Vagina (tissue), 2 donors: ENCODE data around the gene EMID1.

Experiments used
- POLR2A ChIP-seq, 2 donors: fragments of 450-650 bp; IDR thresholded peaks; one replicate each; pipeline ENCODE4 v1.6.1; 2017; ENCODE audit warnings: antibody characterized with exemption in 2 of 2, mild to moderate bottlenecking in 2 of 2, moderate library complexity in 2 of 2
- TF ChIP-seq, protein P1 (sequence below), 3 experiments: fragments of 450-650 bp in 2 of 3; fragments of 200-600 bp in 1 of 3; sonication (generic) in 1 of 3; IDR thresholded peaks; one replicate each; pipeline ENCODE4 v1.5.1; 2017 to 2019; ENCODE audit warnings: antibody characterized with exemption in 3 of 3, mild to moderate bottlenecking in 2 of 3, moderate library complexity in 2 of 3

DNA sequence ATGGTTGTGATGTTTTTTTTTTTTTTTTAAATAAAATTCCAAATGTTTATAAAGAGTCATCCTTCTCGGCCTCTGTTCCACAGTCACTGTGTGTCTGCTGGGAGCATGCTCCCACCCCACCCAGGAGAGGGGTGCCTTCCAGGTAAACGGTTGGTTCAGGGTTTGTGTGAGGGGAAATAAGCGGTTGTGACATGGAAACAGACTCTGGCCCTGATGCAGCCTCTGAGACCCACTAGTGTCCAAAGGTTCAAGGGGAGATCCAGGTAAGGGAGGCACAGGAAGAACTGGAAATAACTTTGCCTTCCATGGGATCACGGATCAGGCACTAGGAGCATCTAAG lies 94.7 kb downstream of the EMID1 start:
- no peak for TF ChIP-seq POLR2A (IDR thresholded peaks at IDR 0.05)
- TF ChIP-seq, protein P1, sequence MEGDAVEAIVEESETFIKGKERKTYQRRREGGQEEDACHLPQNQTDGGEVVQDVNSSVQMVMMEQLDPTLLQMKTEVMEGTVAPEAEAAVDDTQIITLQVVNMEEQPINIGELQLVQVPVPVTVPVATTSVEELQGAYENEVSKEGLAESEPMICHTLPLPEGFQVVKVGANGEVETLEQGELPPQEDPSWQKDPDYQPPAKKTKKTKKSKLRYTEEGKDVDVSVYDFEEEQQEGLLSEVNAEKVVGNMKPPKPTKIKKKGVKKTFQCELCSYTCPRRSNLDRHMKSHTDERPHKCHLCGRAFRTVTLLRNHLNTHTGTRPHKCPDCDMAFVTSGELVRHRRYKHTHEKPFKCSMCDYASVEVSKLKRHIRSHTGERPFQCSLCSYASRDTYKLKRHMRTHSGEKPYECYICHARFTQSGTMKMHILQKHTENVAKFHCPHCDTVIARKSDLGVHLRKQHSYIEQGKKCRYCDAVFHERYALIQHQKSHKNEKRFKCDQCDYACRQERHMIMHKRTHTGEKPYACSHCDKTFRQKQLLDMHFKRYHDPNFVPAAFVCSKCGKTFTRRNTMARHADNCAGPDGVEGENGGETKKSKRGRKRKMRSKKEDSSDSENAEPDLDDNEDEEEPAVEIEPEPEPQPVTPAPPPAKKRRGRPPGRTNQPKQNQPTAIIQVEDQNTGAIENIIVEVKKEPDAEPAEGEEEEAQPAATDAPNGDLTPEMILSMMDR (IDR thresholded peaks at IDR 0.05): no peak
